Natural killer cell (primary cell): ENCODE results near the gene CCL25. TPM values are rescaled to one million over a fixed set of nuclear protein-coding genes. Genes with fewer than 3 reads are reported as not detected.

Experiments
- ATAC-seq, 3 donors: fragments of 150-1000 bp in 2 of 3; fragments of 200-7000 bp in 1 of 3; cut with Tn5 transposase; 1 replicate in 1 of 3; 2 replicates in 2 of 3; pipeline ENCODE4 v1.10.0; 2021; ENCODE audit warnings: mild to moderate bottlenecking in 2 of 3, moderate library complexity in 2 of 3
- DNase-seq, 2 donors: peaks; one replicate each; pipeline versions ENCODE4 v3.0.0 to v3.0.0-alpha.2; 2013 to 2021; ENCODE audit warnings: mixed read lengths in 1 of 2
- H3K27ac ChIP-seq: one replicate; pipeline ENCODE4 v1.5.1; 2013; ENCODE audit warnings: mild to moderate bottlenecking, low read length
- H3K27me3 ChIP-seq: one replicate; pipeline ENCODE4 v1.6.1; 2013; ENCODE audit warnings: low read length; ENCODE audit not compliant: control insufficient read depth, insufficient read depth
- H3K36me3 ChIP-seq: one replicate; pipeline ENCODE4 v1.6.1; 2013; ENCODE audit warnings: low read length; ENCODE audit not compliant: control insufficient read depth, insufficient read depth
- H3K4me1 ChIP-seq: one replicate; pipeline ENCODE4 v1.6.1; 2013; ENCODE audit warnings: low read length; ENCODE audit not compliant: control insufficient read depth, insufficient read depth
- H3K4me3 ChIP-seq: one replicate; pipeline ENCODE4 v1.5.1; 2013; ENCODE audit warnings: low read length
- H3K9me3 ChIP-seq: one replicate; pipeline ENCODE4 v1.6.1; 2013; ENCODE audit warnings: low read length; ENCODE audit not compliant: control insufficient read depth, insufficient read depth
- H3K27ac Mint-ChIP-seq, 2 donors: one replicate each; pipeline ENCODE4 v1.8.0; 2022; ENCODE audit warnings: mild to moderate bottlenecking in 2 of 2, mixed read lengths in 2 of 2, moderate library complexity in 1 of 2
- H3K27me3 Mint-ChIP-seq, 2 donors: one replicate each; pipeline ENCODE4 v1.8.0; 2022; ENCODE audit warnings: low read depth in 2 of 2, mixed read lengths in 2 of 2
- H3K36me3 Mint-ChIP-seq: one replicate; pipeline ENCODE4 v1.8.0; 2022; ENCODE audit warnings: mixed read lengths
- H3K4me1 Mint-ChIP-seq, 2 donors: one replicate each; pipeline ENCODE4 v1.8.0; 2022; ENCODE audit warnings: mixed read lengths in 2 of 2
- H3K4me3 Mint-ChIP-seq: one replicate; pipeline ENCODE4 v1.8.0; 2022; ENCODE audit warnings: mild to moderate bottlenecking, moderate library complexity, mixed read lengths
- H3K9me3 Mint-ChIP-seq, 2 donors: one replicate each; pipeline ENCODE4 v1.8.0; 2022; ENCODE audit warnings: mixed read lengths in 2 of 2
- WGBS: methylation state at CpG from one replicate; pipeline ENCODE4 v1.1.7; 2013; ENCODE audit warnings: missing lambda C conversion rate; ENCODE audit not compliant: insufficient coverage; 5-methylcytosine and 5-hydroxymethylcytosine counted together
- intact Hi-C: fragments of 100-400 bp; cut with micrococcal nuclease; formaldehyde crosslinking; loops from one replicate; pipeline ENCODE4 v1.14.2; 2022
- total RNA-seq, 4 donors: library from RNA; stranded (reverse); fragments of 120-200 nt in 1 of 4; gene quantifications; one replicate each; pipeline versions ENCODE4 v1.2.3 to v1.2.4, GENCODE V29; 2013 to 2022
- TF ChIP-seq, protein P1 (sequence below): fragments of 200-600 bp; IDR thresholded peaks from one replicate; pipeline ENCODE4 v1.8.0; 2022; ENCODE audit warnings: antibody characterized with exemption

CCL25 gene
- total RNA-seq, 3 donors from 2014 or later (not counting 1 experiment from before 2014, with no cell fraction given) = 0.28 TPM; not detected in 2

DNA sequence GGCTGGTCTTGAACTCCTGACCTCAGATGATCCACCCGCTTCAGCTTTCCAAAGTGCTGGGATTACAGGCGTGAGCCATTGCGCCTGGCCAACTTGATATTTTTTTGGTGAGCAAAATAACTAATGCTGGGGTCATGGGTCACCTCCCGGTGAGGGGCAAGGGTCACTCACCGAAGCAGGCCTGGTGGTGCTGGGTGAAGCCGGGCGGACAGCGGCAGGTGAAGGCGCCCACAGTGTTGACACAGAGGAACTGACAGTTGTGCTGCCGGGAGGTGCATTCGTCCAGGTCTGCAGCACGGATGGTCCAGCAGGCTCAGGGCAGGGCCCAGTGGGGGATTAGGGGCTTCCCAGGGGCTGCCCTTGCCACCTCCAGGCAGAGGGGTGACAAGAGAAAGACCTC lies 28.3 kb downstream of the CCL25 start:
- intact Hi-C loops = no loop called here
- no peak overlapping the region for H3K4me3 ChIP-seq
- H3K27me3 ChIP-seq = no peaks in the 10 kb centered on the region
- no peaks in the 10 kb centered on the region for H3K4me1 Mint-ChIP-seq
- H3K9me3 ChIP-seq = no peaks in the 10 kb centered on the region
- no peaks in the 10 kb centered on the region for H3K4me1 ChIP-seq
- no peak for ATAC-seq
- 95% methylated on average over 12 of the region's 12 CpGs for WGBS
- H3K36me3 ChIP-seq = no peaks in the 10 kb centered on the region
- no peaks in the 10 kb centered on the region for H3K9me3 Mint-ChIP-seq
- no peak overlapping the region for H3K4me3 Mint-ChIP-seq
- H3K27ac ChIP-seq = no peak overlapping the region
- TF ChIP-seq, protein P1, sequence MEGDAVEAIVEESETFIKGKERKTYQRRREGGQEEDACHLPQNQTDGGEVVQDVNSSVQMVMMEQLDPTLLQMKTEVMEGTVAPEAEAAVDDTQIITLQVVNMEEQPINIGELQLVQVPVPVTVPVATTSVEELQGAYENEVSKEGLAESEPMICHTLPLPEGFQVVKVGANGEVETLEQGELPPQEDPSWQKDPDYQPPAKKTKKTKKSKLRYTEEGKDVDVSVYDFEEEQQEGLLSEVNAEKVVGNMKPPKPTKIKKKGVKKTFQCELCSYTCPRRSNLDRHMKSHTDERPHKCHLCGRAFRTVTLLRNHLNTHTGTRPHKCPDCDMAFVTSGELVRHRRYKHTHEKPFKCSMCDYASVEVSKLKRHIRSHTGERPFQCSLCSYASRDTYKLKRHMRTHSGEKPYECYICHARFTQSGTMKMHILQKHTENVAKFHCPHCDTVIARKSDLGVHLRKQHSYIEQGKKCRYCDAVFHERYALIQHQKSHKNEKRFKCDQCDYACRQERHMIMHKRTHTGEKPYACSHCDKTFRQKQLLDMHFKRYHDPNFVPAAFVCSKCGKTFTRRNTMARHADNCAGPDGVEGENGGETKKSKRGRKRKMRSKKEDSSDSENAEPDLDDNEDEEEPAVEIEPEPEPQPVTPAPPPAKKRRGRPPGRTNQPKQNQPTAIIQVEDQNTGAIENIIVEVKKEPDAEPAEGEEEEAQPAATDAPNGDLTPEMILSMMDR = no peak
- no peaks in the 10 kb centered on the region for H3K36me3 Mint-ChIP-seq
- no peaks in the 10 kb centered on the region for H3K27me3 Mint-ChIP-seq
- H3K27ac Mint-ChIP-seq = no peak overlapping the region
- no peak for DNase-seq

DNA sequence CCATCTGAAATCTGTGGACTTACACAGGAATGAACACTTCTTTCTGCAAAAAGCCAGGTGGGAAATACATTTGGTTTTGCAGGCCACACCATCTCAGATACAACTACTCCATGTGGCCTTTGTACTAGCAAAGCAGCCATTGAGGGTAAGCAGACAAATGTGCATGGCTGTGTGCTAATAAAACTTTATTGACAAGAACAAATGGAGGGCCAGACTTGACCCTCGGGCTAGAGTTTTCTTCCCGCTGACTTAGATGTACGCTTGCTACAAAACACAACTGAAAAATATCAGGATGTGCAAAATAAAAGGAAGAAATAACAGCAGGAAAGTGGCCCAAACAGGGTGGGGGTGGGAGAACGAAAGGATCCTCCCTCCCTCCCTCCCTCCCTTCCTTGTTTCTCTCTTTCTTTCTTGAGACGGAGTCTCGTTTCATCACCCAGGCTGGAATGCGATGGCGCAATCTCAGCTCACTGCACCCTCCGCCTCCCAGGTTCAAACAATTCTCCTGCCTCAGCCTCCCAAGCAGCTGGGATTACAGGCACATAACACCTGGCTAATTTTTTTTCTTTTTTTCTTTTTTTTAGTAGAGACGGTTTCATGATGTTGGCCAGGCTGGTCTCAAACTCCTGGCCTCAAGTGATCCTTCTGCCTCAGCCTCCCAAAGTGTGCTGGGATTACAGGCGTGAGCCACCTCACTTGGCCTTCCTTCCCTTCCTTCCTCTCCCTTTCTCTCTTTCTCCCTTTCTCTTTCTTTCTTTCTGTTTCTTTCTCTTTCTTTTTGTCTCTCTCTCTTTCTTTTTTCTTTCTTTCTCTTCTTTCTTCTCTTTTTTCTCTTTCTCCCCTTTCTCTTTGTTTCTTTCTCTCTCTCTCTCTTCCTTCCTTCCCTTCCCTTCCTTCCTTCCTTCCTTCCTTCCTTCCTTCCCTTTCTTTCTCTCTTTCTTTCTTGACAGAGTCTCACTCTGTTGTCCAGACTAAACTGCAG lies 29.3 kb downstream of the CCL25 start:
- WGBS = 95% methylated on average over 11 of the region's 11 CpGs
- H3K36me3 ChIP-seq = no peaks in the 10 kb centered on the region
- H3K4me3 Mint-ChIP-seq = no peak overlapping the region
- no peaks in the 10 kb centered on the region for H3K9me3 Mint-ChIP-seq
- H3K36me3 Mint-ChIP-seq = no peaks in the 10 kb centered on the region
- DNase-seq = no peak
- H3K27ac Mint-ChIP-seq = no peak overlapping the region
- no peaks in the 10 kb centered on the region for H3K4me1 Mint-ChIP-seq
- no peaks in the 10 kb centered on the region for H3K27me3 ChIP-seq
- intact Hi-C loops = no loop called here
- H3K27me3 Mint-ChIP-seq = no peaks in the 10 kb centered on the region
- TF ChIP-seq, protein P1 = no peak
- no peaks in the 10 kb centered on the region for H3K4me1 ChIP-seq
- no peak overlapping the region for H3K27ac ChIP-seq
- H3K9me3 ChIP-seq = no peaks in the 10 kb centered on the region
- no peak overlapping the region for H3K4me3 ChIP-seq
- no peak for ATAC-seq

DNA sequence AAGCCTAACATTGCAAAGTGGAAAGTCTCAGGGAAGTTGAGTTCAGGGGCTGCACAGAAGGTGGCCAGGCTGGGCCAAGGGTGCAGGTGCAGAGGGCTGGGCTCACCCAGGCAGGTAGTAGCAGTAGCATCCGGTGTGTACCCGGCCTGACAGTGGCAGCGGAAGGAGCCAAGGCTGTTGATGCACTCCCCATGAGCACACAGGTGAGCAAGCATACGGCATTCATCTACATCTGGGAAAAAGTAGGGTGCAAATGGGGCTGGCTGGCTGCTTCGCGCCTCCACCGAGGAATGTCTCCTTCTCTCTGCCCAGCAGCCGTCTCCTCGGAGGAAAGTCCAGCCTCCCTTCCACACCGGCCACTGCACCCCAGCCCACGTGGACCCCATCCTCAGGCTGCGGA lies 30.6 kb downstream of the CCL25 start:
- WGBS = 93% methylated on average over 12 of the region's 12 CpGs

More for the DNA sequence above, 30.6 kb downstream of the CCL25 start:
- Histone ChIP-seq H3K36me3 (no peaks in the 10 kb centered on the region), H3K4me1 (no peaks in the 10 kb centered on the region), H3K27me3 (no peaks in the 10 kb centered on the region), H3K9me3 (no peaks in the 10 kb centered on the region), H3K4me3 (no peak overlapping the region), H3K27ac (no peak overlapping the region)
- Mint-ChIP-seq H3K27me3 (no peaks in the 10 kb centered on the region), H3K36me3 (no peaks in the 10 kb centered on the region), H3K4me3 (no peak overlapping the region), H3K4me1 (no peaks in the 10 kb centered on the region), H3K9me3 (no peaks in the 10 kb centered on the region), H3K27ac (no peak overlapping the region)
- DNase-seq (no peak), ATAC-seq (no peak)
- TF ChIP-seq, protein P1 = no peak
- intact Hi-C loops = no loop called here
